ENCODE results near the gene DOCK1. TPM values are rescaled to one million over a fixed set of nuclear protein-coding genes. Genes with fewer than 3 reads are reported as not detected.

Gene DOCK1
- total RNA-seq, 6 experiments from 2014 or later = 50.6 to 59.9 (median 54.7) TPM

GRCh38 chr10:126924180-126924914 lies 19.1 kb downstream of the DOCK1 start:
- no peak for TF ChIP-seq CTCF (IDR thresholded peaks at IDR 0.05)
- peaks cover 24% of the 10 kb centered on the region for H3K36me3 Mint-ChIP-seq (ENCODE audit: low read depth)
- H3K27ac Mint-ChIP-seq = peak overlapping the region; percentile 68

GRCh38 chr10:126924915-126925300 lies 19.7 kb downstream of the DOCK1 start:
- DNase-seq = peak; percentile 16
- H3K27ac Mint-ChIP-seq = peak overlapping the region; percentile 68
- peaks cover 41% of the 10 kb centered on the region for H3K4me1 Mint-ChIP-seq (ENCODE audit: low read depth)
- TF ChIP-seq CTCF (IDR thresholded peaks at IDR 0.05) = no peak
- no peaks in the 10 kb centered on the region for H3K9me3 Mint-ChIP-seq
- H3K27me3 Mint-ChIP-seq (ENCODE audit: insufficient read depth) = peaks cover 2% of the 10 kb centered on the region
- H3K36me3 Mint-ChIP-seq (ENCODE audit: low read depth) = peaks cover 30% of the 10 kb centered on the region
- no peak overlapping the region for H3K4me3 Mint-ChIP-seq

More at GRCh38 chr10:126924180-126924914, 19.1 kb downstream of the DOCK1 start:
- Mint-ChIP-seq H3K27me3 (ENCODE audit: insufficient read depth) (peaks cover 2% of the 10 kb centered on the region), H3K9me3 (no peaks in the 10 kb centered on the region), H3K4me3 (no peak overlapping the region), H3K4me1 (ENCODE audit: low read depth) (peaks cover 35% of the 10 kb centered on the region)
- DNase-seq = no peak

- no peaks in the 10 kb centered on the region for H3K9me3 Mint-ChIP-seq
- TF ChIP-seq CTCF (IDR thresholded peaks at IDR 0.05) = no peak
- no peak overlapping the region for H3K27ac Mint-ChIP-seq
- no peak overlapping the region; the same call in 1 of the 2 replicates for H3K4me3 Mint-ChIP-seq
- DNase-seq = no peak
- peaks cover 29% of the 10 kb centered on the region for H3K36me3 Mint-ChIP-seq (ENCODE audit: low read depth)
- peaks cover 50% of the 10 kb centered on the region for H3K4me1 Mint-ChIP-seq (ENCODE audit: low read depth)
- H3K27me3 Mint-ChIP-seq (ENCODE audit: insufficient read depth) = peaks cover 2% of the 10 kb centered on the region
These were observed 21.3 kb downstream of the DOCK1 start for GRCh38 chr10:126926568-126926967.

GRCh38 chr10:126927799-126928198 lies 22.6 kb downstream of the DOCK1 start:
- H3K9me3 Mint-ChIP-seq = no peaks in the 10 kb centered on the region
- peaks cover 2% of the 10 kb centered on the region; the same call in 1 of the 2 replicates for H3K27me3 Mint-ChIP-seq (ENCODE audit: insufficient read depth)
- no peak overlapping the region for H3K4me3 Mint-ChIP-seq
- peaks cover 39% of the 10 kb centered on the region for H3K4me1 Mint-ChIP-seq (ENCODE audit: low read depth)
- no peak overlapping the region for H3K27ac Mint-ChIP-seq
- H3K36me3 Mint-ChIP-seq (ENCODE audit: low read depth) = peaks cover 24% of the 10 kb centered on the region
- TF ChIP-seq CTCF (IDR thresholded peaks at IDR 0.05) = no peak
- no peak for DNase-seq

GRCh38 chr10:126928274-126928673 lies 23.0 kb downstream of the DOCK1 start:
- H3K27ac Mint-ChIP-seq = no peak overlapping the region
- no peaks in the 10 kb centered on the region for H3K9me3 Mint-ChIP-seq
- no peak overlapping the region for H3K4me3 Mint-ChIP-seq
- H3K27me3 Mint-ChIP-seq (ENCODE audit: insufficient read depth) = peaks cover 2% of the 10 kb centered on the region; the same call in 1 of the 2 replicates
- DNase-seq = no peak
- peaks cover 39% of the 10 kb centered on the region for H3K4me1 Mint-ChIP-seq (ENCODE audit: low read depth)
- TF ChIP-seq CTCF (IDR thresholded peaks at IDR 0.05) = no peak
- peaks cover 24% of the 10 kb centered on the region for H3K36me3 Mint-ChIP-seq (ENCODE audit: low read depth)

Data from HFFc6 (cell line).